SKM-1 (cell line): ENCODE measurements around the gene SPRYD3.
"Not testable (repeated sequence)": the region's sequence is repeated elsewhere in the genome, so short reads cannot be mapped to it uniquely, and the experiment has no call there.

Experiments
- DNase-seq: peaks from one replicate; lab custom pipeline; 2025; ENCODE audit not compliant: unreplicated experiment; lab: John Stamatoyannopoulos, UW

Gene SPRYD3

DNA sequence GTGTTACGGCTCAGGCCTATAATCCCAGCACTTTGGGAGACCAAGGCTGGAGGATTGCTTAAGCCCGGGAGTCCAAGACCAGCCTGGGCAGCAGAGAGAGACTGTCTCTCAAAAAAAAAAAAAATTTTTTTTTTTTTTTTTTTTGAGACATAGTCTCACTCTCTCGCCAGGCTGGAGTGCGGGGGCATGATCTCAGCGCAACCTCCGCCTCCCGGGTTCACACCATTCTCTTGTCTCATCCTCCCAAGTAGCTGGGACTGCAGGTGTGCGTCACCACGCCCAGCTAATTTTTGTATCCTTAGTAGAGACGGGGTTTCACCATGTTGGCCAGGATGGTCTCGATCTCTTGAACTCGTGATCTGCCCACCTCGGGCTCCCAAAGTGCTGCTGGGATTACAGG is 52.2 kb downstream of the SPRYD3 start:
- DNase-seq = not testable (repeated sequence)

DNA sequence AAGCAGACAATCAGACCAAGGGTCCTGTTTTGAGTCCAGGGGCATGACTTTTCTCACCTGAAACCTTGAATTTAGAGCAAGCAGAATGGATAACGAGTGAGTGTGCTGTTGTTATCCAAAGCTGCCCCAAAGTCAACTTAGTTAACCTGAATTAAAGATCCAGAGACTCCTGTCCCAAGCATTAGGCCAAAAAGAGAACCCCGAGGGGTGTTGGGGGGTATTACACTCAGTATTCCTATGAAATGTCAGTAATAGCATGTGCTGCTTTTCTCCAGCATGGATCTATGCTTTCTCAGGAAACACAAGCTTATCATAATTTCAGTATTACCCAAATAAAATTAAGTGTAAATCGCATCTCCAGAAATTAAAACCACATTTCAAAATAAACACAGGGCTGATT is 53.9 kb downstream of the SPRYD3 start:
- DNase-seq = no peak

GRCh38 chr12:53014709-53015108 is 64.5 kb downstream of the SPRYD3 start:
- no peak for DNase-seq
